ENCODE data around the gene OLFM1.

- TF ChIP-seq CTCF (IDR thresholded peaks at IDR 0.05) (no peak), EZH2 (IDR thresholded peaks at IDR 0.05; ENCODE audit: borderline replicate concordance, insufficient read depth, low read depth, low read length, poor library complexity, severe bottlenecking) (no peak)
These were observed 16.6 kb downstream of the OLFM1 start for GRCh38 chr9:135103931-135104639.
